H1 (cell line): Measurements from ENCODE around the gene BTN1A1. TPM values are rescaled to one million over a fixed set of nuclear protein-coding genes. Genes with fewer than 3 reads are reported as not detected.

Source experiments
- CHD1 ChIP-seq: IDR thresholded peaks from 2 replicates; pipeline ENCODE4 v1.6.1; 2012; ENCODE audit warnings: low read depth, low read length, improper control_type of control experiment
- CREB1 ChIP-seq: IDR thresholded peaks from 2 replicates; pipeline ENCODE4 v1.6.1; 2012; ENCODE audit warnings: inconsistent platforms
- HDAC2 ChIP-seq, 2 experiments: fragments of 300-600 bp in 1 of 2; sonication (generic) in 1 of 2; IDR thresholded peaks; 2 replicates each; pipeline ENCODE4 v1.6.1; 2011 to 2012; ENCODE audit warnings: low read depth in 2 of 2, low read length in 2 of 2, mild to moderate bottlenecking in 2 of 2, moderate library complexity in 2 of 2, borderline replicate concordance in 1 of 2, inconsistent platforms in 1 of 2
- POU5F1 ChIP-seq: IDR thresholded peaks from 2 replicates; pipeline ENCODE4 v1.6.1; 2011; ENCODE audit warnings: low read depth, mild to moderate bottlenecking, low read length, moderate library complexity
- RBBP5 ChIP-seq: IDR thresholded peaks from 2 replicates; pipeline ENCODE4 v1.7.1; 2012; ENCODE audit warnings: low read depth, mild to moderate bottlenecking, inconsistent platforms, low read length, moderate library complexity, borderline replicate concordance
- SAP30 ChIP-seq: fragments of 300-600 bp; sonication (generic); IDR thresholded peaks from 2 replicates; pipeline ENCODE4 v1.7.1; 2012; ENCODE audit warnings: low read length, moderate library complexity, mild to moderate bottlenecking, inconsistent platforms; ENCODE audit not compliant: insufficient read depth, insufficient replicate concordance
- SP4 ChIP-seq: IDR thresholded peaks from 2 replicates; pipeline ENCODE4 v1.6.1; 2012; ENCODE audit warnings: low read length, inconsistent platforms
- polyA plus RNA-seq, 7 experiments: library from polyadenylated mRNA; depleted of rRNA in 3 of 7; stranded (reverse) in 5 of 7; unstranded in 2 of 7; fragments of >200 nt in 5 of 7; fragments of 200-250 nt in 2 of 7; gene quantifications; 1 replicate in 5 of 7; 2 replicates in 1 of 7; 4 replicates in 1 of 7; pipeline versions ENCODE4 v1.2.1 to v1.2.3, GENCODE V29; 2011 to 2013; ENCODE audit warnings: missing spikeins in 2 of 7, mixed read lengths in 2 of 7
- total RNA-seq: library from RNA; stranded (reverse); fragmentation: NEBNext Ultra II Directional; extraction: Animal tissue kit (Norgen Biotek cat#: 25700); gene quantifications from 2 replicates; pipeline ENCODE4 v1.2.1, GENCODE V29; 2021
- TF ChIP-seq, protein P1 (sequence below): fragments of 300-600 bp; sonication (generic); IDR thresholded peaks from 2 replicates; pipeline ENCODE4 v1.7.1; 2012; ENCODE audit warnings: low read length, moderate library complexity, mild to moderate bottlenecking, inconsistent platforms; ENCODE audit not compliant: insufficient replicate concordance
- TF ChIP-seq, protein P2 (sequence below): IDR thresholded peaks from 2 replicates; pipeline ENCODE4 v1.6.1; 2012; ENCODE audit warnings: inconsistent platforms

The BTN1A1 gene
- total and polyA plus RNA-seq, 2 of the 8 experiments (the other 6 are each of a cell fraction or from before 2014, with no cell fraction given), result 0.28 to 0.35 TPM

DNA sequence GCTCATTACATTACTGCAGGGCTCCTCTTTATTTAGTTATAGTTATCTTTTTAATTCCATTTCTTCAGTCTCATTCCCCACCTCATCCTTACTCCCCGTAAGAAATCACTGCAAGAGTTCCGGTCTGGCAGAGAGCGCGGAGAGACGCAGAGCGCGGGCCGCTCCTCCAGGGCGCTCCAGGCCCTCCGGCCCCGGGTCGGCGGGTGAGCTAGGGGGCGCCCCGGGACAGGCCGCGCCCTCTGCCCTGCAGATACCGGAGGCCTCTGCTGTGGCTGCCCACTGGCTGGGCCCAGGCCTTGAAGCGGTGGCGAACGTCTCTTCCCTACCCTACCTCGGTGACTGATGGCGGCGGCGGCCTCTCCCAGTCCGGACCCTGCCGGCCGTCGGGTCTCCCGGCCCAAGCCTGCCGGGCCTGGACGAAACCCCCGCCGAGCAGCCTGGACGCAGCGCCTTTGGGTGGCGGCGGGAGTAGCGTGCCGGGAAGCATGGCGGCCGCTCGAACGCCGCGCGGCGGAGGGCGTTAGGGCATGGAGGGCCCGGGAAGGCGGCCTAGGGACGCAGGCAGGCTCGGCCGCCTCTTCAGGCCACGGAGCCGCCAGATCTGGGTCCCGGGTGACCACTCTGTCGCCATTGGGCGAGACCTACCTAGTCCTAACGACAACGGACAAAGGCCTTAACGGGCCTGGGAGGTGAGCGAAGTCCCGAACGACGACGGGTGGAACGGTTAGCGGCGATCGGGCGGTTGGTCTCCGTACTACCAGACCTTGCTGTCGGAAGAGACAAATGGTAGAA is 21.7 kb downstream of the BTN1A1 start (continued):
- TF ChIP-seq, protein P1, sequence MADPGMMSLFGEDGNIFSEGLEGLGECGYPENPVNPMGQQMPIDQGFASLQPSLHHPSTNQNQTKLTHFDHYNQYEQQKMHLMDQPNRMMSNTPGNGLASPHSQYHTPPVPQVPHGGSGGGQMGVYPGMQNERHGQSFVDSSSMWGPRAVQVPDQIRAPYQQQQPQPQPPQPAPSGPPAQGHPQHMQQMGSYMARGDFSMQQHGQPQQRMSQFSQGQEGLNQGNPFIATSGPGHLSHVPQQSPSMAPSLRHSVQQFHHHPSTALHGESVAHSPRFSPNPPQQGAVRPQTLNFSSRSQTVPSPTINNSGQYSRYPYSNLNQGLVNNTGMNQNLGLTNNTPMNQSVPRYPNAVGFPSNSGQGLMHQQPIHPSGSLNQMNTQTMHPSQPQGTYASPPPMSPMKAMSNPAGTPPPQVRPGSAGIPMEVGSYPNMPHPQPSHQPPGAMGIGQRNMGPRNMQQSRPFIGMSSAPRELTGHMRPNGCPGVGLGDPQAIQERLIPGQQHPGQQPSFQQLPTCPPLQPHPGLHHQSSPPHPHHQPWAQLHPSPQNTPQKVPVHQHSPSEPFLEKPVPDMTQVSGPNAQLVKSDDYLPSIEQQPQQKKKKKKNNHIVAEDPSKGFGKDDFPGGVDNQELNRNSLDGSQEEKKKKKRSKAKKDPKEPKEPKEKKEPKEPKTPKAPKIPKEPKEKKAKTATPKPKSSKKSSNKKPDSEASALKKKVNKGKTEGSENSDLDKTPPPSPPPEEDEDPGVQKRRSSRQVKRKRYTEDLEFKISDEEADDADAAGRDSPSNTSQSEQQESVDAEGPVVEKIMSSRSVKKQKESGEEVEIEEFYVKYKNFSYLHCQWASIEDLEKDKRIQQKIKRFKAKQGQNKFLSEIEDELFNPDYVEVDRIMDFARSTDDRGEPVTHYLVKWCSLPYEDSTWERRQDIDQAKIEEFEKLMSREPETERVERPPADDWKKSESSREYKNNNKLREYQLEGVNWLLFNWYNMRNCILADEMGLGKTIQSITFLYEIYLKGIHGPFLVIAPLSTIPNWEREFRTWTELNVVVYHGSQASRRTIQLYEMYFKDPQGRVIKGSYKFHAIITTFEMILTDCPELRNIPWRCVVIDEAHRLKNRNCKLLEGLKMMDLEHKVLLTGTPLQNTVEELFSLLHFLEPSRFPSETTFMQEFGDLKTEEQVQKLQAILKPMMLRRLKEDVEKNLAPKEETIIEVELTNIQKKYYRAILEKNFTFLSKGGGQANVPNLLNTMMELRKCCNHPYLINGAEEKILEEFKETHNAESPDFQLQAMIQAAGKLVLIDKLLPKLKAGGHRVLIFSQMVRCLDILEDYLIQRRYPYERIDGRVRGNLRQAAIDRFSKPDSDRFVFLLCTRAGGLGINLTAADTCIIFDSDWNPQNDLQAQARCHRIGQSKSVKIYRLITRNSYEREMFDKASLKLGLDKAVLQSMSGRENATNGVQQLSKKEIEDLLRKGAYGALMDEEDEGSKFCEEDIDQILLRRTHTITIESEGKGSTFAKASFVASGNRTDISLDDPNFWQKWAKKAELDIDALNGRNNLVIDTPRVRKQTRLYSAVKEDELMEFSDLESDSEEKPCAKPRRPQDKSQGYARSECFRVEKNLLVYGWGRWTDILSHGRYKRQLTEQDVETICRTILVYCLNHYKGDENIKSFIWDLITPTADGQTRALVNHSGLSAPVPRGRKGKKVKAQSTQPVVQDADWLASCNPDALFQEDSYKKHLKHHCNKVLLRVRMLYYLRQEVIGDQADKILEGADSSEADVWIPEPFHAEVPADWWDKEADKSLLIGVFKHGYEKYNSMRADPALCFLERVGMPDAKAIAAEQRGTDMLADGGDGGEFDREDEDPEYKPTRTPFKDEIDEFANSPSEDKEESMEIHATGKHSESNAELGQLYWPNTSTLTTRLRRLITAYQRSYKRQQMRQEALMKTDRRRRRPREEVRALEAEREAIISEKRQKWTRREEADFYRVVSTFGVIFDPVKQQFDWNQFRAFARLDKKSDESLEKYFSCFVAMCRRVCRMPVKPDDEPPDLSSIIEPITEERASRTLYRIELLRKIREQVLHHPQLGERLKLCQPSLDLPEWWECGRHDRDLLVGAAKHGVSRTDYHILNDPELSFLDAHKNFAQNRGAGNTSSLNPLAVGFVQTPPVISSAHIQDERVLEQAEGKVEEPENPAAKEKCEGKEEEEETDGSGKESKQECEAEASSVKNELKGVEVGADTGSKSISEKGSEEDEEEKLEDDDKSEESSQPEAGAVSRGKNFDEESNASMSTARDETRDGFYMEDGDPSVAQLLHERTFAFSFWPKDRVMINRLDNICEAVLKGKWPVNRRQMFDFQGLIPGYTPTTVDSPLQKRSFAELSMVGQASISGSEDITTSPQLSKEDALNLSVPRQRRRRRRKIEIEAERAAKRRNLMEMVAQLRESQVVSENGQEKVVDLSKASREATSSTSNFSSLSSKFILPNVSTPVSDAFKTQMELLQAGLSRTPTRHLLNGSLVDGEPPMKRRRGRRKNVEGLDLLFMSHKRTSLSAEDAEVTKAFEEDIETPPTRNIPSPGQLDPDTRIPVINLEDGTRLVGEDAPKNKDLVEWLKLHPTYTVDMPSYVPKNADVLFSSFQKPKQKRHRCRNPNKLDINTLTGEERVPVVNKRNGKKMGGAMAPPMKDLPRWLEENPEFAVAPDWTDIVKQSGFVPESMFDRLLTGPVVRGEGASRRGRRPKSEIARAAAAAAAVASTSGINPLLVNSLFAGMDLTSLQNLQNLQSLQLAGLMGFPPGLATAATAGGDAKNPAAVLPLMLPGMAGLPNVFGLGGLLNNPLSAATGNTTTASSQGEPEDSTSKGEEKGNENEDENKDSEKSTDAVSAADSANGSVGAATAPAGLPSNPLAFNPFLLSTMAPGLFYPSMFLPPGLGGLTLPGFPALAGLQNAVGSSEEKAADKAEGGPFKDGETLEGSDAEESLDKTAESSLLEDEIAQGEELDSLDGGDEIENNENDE, result no peak
- TF ChIP-seq, protein P2, sequence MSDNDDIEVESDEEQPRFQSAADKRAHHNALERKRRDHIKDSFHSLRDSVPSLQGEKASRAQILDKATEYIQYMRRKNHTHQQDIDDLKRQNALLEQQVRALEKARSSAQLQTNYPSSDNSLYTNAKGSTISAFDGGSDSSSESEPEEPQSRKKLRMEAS, result peak; percentile 68
- TF ChIP-seq SP4 (no peak), RBBP5 (peak; percentile 87; the same call in 1 of the 2 replicates), CREB1 (0 out of 2 replicates have a peak, but pooled peaks have one; percentile 33), SAP30 (peak; percentile 79), CHD1 (no peak), POU5F1 (no peak), HDAC2 (IDR thresholded peaks at IDR 0.05; ENCODE audit: borderline replicate concordance in 1 of 2, low read depth in 2 of 2, low read length in 2 of 2) (0 out of 4 replicates have a peak, but pooled peaks of 1 of the 2 experiments have one; percentile 66)
